GM19467 (cell line): ENCODE data around the gene NCDN.
A peak's percentile ranks its signal among the peaks of the same experiment; 100 is the strongest.

Experiments used
- ATAC-seq: cut with Tn5 transposase; IDR thresholded peaks from one replicate; pipeline ENCODE4 v1.9.1; 2021; ENCODE audit warnings: mild to moderate bottlenecking, moderate library complexity; ENCODE audit not compliant: unreplicated experiment

The NCDN gene

DNA sequence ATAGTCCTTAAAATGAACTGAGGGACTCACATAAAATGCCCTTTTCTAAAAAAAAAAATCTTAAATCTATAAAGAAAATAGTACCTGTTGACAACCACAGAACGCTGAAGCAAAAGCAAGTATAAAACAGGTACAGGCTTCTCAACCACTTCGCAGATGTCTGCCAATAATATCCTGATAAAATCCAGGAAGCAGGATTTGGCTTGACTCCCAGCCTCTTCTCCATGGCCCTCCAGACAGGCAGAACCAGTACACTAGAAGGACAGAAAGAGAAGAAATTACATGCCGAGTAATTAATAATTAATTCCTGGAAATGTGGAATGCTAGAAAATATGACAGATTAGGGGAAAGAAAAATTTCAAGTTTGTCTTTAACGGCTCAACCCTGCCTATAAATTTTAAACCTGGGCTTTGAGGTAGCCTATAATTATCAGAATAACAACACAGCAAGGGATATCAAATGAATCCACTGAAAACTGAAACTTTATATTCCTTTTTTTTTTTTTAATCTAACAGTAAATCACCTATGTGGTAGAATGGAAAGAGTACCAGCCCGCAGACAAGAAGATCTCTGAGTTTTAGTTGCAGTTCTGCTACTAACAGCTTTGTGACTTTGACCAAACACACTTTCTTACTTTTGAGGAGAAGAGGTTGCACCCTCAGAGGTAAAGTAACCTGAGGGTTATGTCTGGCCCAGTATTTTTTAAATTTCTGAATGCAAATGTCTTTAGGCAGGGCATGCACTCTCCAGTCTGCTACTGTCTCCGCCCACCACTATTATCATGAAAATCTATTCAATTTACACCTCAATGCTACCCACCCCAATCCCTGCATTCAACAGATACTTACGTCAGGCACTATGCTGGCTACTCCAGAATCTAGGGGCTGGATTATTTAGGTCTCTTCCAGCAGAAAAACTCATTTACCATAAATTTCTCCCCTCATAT is 3.1 kb upstream of the NCDN start:
- ATAC-seq, result no peak

DNA sequence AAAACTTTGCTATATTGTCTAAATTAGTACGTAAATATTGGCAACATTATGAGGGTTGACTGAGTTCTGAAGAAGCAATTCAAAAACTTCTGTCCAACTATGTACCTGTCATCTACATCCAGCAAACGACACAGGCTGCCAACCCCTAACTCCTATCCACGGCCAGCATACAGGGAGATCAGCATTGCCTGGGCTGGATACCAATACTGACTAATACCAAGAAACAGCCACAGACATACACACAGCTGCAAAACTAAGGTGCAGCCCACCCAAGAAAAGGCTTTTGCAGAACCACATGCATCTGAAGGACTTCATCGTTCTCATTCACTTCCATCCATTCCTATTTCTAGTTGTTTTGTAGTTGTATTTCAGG is 2.4 kb upstream of the NCDN start:
- no peak for ATAC-seq

DNA sequence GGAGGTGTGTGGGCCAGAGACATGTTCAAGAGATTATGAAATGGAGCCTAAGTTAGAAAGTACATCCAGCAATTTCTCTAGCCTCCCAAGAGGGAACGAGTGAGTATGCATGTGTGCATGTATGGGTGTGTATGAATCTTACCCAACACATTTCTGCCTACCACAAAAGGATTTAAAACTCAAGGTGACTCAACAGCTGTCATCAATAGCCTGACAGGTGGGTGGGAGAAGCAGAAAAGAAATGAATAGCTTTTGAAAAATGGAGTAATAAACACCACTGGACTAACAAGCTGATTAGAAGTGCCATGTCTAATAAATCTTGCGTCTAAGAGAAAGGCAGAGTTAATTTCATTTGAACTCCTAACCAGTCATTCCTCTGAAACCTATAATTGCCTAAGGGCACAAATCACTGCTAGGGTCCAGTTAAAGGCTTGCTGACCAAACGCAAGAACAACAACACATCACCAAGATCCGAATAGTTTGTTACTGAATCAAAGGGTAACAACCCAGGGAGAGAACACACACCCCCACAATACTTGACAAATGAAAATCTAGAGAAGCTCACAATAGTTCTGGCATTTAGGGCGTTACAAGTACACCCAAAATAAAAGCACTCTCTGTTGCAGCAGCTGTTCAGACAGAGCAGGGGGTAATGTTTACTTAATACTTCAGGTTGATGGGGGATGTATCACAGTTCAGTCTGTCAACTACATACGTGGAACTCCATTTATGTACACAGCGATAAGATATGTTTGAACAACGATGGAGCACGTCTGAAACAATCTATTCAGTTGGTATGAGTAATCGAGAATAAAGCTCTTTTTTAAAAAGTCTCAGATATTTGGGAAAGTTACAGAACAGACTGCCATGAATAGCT is 1.8 kb upstream of the NCDN start:
- ATAC-seq, result no peak

DNA sequence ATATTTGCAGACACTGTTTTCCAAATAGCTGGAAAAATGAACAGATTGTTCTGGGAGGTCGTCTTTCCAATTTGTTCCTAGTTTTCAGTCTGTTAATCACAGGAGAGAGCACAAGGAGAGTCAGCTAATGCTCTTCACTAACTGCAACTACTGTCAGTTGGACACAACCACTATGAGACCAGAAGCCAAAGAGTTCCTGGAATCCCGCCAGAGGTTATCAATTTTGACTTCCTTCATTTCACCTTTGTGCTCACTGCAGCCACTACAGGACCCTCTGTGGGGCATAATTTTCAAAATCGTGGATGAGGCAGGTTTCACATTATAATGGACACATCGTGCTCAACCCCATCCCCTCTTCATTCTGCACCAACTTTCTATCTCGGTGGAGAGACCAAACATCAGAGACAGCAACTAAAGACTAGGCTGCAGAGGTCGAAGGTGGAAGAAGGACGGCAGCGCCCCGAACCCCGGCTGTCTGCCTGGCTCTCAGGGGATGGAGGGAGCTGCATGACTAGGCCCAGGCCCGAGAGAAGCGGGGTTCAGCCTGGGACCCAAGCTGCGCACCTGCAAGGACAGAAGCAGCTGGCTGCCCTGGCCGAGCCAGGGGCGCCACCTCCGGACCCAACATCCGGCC is 998 bp upstream of the NCDN start:
- no peak for ATAC-seq

DNA sequence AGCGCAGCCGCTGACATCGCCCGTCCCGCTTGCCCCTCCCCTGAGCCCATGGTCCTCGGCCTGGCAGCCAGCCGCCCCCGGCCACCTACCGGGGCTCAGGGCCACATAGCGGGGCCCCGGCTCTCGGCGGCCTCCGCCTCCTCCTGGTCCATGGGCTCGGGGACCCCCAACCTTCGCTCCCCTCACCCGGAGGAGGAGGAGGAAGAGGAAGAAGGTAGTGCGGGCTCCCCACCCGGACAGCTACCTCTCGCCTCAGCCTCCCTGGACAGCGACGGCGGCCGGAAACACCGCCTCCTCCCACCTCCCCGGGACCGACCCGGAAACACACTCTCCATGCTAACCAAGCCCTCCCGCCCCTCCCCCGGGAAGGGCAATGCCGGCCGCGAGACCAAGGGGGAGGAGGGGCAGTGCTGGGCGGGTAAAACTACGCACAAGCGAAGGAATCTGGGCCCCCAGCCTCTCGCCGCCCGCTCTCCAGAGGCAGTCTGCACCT is 435 bp upstream of the NCDN start, which contains the start of gene KIAA0319L:
TSS of gene KIAA0319L (minus strand) at position 286 of the 493 bp plus-strand sequence. CDS start 2,912 bp downstream, outside the sequence.
- peak; percentile 70 for ATAC-seq

DNA sequence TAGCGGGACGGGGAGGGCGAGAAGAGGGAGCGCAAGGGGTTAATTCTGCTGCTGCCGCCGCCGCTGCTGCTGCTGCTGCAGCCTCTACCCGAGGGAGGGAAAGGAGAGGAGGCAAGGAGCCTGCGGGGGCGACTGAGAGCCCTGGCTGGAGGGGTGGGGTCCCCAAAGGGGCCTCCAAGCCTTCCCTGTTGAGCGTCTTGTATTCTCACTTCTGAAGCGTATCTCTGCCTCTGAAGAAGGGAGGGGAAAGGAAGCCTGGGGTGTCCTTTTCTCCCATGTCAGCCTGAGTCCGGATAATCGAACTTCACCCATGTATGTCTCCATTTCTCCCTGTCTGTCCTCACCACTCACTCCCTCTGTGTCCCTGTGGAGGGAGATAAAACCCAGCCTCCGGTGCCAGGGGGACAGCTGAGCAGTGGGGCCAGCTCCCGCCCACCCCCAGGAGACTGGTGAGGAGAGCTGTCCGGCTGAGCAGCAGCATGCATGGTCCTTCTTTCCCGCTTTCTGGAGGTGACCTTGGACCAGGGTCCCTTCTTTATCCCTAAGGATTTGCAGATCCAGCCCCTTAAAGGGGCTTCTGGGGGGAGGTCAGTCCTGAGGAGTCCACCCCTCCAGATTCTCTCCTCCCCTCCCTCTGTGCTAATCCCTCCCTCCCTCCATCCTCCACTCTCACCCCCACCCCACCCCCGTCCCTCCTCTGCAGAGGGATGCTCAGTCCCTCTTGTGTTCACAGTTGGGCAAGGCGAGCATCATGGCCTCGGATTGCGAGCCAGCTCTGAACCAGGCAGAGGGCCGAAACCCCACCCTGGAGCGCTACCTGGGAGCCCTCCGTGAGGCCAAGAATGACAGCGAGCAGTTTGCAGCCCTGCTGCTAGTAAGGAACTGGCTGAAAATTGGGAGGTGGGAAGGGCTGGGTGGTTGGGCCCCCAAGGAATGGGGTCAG is 1.0 kb downstream of the NCDN start:
- no peak for ATAC-seq

DNA sequence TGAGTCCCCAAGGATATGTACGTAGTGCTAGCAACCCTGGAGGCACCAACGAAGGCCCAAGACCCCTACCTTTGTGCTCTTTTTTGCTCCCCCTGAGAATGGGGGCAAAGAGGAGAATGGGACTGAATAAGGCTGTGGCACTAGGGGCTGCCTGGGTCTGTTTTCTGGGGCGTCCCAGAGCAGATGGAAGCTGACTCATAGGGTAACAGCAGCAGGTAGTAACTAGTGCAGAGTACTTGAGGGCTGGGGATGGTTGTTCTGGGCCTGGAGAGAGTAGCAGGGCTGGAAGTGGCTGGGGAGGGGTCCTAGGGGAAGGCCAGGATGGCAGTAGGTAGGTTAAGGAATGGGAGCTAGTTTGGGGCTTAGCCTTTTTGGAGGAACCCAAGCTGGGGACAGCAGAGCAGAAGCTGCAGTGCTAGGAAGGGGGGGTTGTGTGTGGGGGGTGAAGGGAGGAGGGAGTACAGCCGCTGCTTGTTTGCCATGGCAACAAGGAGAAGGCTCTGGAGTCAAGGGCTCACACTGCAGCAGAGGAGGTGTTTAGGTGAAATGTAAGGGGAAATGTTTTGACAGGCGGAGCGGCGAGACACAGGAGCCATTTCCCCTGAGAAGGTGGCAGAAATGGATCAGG is 1.8 kb downstream of the NCDN start:
- ATAC-seq, result no peak

DNA sequence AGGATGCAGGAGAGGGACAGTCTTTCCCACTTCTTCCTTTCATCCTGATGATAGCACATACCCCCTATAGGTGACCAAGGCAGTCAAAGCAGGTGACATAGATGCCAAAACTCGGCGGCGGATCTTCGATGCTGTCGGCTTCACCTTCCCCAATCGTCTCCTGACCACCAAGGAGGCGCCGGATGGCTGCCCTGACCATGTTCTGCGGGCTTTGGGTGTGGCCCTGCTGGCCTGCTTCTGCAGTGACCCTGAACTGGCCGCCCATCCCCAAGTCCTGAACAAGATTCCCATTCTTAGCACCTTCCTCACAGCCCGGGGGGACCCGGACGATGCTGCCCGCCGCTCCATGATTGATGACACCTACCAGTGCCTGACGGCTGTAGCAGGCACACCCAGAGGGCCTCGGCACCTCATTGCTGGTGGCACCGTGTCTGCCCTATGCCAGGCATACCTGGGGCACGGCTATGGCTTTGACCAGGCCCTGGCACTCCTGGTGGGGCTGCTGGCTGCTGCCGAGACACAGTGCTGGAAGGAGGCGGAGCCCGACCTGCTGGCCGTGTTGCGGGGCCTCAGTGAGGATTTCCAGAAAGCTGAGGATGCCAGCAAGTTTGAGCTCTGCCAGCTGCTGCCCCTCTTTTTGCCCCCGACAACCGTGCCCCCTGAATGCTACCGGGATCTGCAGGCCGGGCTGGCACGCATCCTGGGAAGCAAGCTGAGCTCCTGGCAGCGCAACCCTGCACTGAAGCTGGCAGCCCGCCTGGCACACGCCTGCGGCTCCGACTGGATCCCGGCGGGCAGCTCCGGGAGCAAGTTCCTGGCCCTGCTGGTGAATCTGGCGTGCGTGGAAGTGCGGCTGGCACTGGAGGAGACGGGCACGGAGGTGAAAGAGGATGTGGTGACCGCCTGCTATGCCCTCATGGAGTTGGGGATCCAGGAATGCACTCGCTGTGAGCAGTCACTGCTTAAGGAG is 2.9 kb downstream of the NCDN start:
- no peak for ATAC-seq

DNA sequence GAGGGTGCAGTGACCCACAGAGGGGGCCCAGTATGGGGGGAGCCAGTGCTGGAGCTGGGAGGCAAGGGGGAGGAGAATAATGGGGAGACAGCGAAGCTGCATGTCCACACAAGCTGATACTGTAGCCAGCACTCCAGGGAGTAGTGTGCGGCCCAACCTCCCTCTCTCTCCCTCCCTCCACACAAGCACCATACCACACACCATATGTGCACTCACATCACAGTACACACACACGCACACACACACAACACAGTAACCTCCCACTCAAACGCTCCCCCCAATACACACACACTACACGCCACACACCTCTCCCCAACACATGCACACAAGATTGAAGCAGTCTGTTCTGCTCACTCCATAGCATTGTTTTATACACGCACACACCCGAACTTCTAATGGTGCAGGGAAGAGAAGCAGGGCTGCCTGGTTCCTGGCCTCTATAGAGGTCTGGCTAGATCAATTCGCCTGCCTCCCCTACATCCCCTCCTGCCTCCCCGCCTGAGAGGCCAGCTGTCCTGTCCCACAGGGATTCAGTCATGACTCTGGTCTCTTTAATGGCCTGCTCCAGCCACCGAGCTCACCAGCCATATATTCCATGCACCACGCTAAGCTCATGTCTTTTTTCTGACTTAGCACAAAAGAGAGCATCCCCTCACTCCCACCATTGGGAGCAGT is 3.8 kb downstream of the NCDN start:
- ATAC-seq, result no peak

DNA sequence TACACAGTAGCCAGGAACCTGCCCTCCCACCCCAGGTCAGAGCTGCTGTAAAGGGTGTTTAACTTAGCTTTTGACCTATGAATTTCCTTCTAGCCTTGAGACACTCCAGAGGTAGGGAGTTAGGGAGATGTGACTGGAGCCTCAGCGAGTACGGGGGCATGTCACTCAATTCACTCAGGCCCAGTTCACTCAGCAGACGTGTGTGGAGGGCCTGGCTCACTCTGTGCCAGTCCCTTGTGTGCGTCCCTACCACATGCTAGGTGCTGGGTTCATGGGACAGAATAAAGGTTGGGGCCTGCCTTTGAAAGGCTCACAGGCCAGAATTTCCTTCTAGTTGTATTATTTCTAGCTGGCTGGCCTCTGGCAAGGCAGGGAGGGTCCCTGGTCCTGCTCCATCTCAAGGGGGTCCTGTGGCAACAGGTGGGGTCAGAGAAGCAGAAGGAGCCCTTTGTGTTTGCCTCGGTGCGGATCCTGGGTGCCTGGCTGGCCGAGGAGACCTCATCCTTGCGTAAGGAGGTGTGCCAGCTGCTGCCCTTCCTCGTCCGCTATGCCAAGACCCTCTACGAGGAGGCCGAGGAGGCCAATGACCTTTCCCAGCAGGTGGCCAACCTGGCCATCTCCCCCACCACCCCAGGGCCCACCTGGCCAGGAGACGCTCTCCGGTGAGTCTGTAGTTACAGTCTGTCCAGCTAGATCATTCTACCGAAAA is 4.5 kb downstream of the NCDN start:
- no peak for ATAC-seq

DNA sequence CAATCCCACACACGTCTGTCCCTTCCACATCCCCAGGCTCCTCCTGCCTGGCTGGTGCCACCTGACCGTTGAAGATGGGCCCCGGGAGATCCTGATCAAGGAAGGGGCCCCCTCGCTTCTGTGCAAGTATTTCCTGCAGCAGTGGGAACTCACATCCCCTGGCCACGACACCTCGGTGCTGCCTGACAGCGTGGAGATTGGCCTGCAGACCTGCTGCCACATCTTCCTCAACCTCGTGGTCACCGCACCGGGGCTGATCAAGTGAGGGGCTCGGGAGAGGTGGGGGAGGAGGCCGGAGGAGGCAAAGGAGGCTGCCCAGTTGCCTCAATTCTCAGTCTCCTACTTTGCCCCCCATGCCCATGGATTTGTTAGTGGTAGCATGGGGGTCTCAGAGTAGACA is 5.6 kb downstream of the NCDN start:
- no peak for ATAC-seq

DNA sequence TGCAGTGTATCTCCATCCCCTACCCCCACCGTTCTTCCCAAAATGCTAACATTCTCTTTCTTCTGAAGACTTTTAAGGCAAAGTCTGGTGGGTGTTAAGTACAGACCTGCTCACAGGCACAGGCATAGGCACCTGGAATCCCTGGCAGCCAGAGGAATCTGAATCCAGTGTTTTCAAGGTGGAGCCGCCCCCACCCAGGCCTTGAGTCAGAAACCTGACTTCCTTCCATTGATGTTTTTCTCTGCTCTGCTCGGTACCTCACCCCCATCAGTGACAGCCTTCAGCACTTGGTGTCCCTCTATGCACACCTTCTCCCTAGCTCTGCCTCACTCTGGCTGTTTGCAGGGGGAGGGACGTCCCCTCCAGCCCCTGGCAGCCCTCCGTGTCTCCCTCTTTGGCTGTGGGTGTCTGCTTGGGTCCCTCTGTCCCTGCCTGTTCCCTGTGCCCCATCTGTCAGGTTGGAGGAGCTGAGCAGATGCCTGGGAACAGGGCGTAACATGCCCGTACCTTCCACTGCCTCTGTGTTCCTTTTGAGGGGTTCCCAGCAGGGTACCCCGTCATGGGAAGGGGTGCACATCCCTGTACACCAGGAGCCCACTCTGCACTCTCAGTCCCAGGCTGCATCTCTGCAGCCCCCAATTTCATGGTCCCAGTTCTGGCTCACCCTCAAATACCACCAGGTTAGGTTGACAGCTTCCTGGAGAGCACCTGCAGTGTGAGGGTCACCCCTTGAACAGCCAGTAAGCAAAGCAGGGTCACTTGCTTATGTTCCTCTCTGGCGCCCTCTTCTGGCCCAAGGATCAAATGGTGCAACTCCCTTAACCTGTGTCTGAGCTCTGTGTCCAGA is 6.7 kb downstream of the NCDN start:
- ATAC-seq, result no peak

DNA sequence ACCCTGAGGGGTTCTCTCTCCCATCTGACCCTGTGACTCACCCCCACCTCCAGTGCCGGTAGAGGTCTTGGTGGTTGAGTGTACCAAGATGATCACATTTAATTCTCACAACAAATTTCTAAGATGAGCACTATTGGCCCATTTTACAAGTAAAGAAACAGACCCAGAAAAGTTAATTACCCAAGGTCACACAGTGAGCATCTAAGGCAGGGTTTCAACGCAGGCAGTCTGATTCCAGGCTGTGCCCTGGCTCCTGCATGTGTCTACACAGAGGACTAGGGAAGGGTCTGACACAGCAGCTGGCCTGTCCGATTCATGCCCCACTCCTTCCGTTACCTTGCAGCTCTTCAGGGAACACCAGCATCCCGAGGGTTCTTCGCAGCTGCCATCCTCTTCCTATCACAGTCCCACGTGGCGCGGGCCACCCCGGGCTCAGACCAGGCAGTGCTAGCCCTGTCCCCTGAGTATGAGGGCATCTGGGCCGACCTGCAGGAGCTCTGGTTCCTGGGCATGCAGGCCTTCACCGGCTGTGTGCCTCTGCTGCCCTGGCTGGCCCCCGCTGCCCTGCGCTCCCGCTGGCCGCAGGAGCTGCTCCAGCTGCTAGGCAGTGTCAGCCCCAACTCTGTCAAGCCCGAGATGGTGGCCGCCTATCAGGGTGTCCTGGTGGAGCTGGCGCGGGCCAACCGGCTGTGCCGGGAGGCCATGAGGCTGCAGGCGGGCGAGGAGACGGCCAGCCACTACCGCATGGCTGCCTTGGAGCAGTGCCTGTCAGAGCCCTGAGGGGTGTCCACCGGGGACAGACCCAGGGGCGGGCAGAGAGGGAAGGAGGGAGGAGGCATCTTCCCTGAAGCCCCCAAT is 7.5 kb downstream of the NCDN start:
- no peak for ATAC-seq

DNA sequence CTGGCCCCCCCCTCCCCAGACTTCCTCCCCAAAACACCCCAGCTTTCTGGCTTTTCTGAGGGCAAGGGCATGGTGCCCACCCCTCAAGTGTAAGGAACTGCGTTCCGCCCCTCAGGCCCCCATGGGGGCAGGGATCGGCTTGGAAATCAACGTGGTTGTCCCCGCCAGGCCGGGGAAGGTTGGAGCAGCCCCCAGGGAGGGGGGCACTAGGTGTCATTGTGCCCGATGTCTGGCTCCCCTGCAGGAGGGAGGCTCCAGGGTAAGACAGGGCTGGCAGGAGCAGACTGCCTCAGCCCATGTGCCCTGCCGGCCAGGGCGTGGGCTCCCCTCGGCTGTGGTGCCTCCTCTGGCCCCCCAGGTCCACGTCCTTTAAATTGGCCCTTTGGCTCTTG is 8.1 kb downstream of the NCDN start:
- ATAC-seq, result no peak

DNA sequence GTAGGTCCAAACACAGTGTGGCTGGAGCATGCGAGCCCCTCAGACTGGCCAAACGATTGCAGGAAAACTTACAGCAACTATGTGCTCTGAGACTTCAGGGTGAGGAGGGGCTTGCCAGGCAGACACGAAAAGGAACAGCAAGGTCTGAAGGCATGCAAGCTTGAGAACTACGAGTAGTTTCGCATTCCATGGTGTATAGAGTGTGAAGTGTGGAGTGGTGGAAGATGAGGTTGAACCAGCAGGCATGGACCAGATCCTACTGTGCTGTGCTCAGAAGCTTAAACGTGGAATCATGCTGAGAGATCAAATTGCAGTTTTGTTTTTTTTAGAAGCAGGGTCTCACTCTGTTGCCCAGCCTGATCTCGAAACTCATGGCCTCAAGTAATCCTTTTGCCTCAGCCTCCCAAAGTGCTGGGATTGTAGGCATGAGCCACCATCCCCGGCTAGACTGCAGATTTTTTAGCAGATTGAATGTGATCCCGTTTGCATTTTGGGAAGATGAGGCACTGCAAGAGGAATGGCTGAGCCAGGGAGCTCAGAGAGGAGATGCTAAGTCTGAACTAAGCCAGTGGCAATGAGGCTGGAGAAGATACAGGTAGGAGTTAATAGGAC is 10.5 kb downstream of the NCDN start:
- no peak for ATAC-seq
